ENCODE measurements around the gene IL21R.

The IL21R gene

DNA sequence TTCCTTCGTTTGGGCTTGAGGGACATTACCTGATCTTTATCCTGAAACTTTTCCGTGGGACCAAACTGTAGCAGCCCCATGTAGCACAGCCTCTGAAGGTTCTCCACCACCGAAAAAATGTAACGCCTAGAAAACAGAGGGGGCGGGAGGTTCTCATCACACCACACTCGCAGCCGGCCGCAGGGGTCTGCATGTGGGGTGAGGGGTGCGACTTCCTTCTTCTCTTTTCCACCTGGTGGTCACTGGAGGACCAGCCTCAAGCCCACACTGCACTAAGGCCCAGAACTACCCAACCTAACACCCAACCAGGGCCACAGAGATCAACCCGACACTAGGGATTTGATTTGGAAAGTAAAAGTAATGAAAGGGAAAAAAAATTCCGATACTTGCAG is 90.6 kb downstream of the IL21R start:
- no peak for DNase-seq

DNA sequence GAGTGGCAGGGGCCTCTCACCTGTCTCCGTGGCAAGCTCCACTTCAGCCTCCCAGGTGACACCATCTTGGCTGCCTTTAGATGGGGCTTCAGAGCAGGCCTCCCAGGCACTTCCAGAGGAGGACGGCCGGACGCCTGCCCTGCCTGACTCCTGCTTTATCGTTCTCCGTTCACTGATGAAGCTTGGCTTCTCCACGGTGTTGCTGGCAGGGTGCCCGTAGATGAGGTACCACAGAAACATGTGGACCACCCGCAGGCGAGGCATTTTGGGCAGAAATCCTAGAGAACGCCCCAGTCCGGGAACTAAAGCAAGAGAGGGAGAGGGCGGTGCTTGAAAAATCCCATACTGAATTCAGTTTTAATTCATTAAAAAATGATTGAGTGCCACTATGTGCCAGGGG is 93.2 kb downstream of the IL21R start:
- no peak for DNase-seq

DNA sequence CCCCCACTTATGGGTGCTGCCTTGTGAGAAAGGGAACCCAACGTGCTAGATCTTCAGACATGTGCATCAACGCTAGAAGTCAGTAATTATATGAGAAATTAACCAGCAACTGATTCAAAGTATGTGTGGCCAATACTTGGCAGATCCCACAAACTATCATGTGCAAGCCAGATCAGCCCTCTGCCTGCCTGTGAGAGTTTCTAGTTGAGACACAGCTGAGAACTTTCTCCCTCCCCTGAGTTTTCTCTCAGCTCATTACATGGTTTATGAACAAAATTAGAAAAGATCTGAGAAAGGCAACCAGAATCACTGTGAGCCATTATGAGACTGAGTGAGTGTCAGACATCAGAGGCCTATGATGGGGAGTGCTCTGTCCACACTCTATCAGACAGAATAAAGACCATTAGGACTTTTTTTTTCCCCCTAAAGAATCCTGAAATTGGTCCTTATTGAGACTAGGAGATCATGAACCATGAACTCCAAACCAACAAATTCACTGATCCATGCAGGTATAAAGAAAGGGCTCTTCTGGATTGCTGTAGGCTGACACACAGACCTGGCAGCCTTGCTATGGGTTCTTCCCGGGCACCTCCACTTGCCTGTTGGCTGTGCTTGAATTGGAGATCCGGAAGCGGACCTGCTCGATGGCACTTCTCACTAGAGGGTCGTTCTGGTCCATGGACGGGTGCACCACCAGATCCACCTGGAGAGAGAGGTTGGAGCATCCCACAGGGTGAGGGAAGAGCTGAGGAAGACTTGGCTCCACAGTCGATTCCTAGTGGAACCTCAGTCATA is 96.3 kb downstream of the IL21R start:
- no peak for DNase-seq

DNA sequence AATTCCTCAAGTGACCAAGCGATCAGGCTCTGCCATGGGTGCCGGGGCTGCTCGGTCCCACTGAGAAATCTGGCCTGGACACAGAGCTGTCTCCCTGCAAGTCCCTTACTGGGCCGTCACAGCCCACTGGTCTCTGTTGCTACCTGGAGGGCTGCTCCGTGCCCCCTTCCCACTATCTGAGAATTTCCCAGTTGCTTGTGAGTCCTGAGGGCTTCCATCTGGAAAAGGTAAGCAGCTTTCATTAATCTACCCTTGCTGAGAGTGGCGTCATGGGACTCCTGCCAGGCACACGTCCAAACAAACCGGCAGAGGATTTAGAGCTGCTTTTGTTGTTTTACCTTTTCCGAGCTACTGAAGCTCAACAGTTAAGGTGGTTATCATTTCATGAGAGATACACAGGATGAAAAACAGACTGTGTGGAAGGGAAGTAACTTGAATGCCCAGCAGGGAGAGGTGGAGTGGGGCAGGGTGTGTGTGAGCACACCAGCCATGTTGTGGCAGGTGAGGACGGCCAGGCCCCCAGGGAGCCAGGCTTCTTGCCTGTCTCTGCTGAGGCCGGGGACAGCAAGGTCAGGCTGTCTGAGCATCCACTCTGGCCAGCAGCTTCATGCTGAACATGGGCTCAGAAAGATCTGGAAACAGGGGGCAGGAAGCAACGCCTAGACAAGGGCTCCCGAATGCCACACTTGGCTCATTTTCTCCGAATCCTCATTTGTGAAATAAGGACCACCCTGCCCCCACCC is 97.1 kb downstream of the IL21R start:
- no peak for DNase-seq

DNA sequence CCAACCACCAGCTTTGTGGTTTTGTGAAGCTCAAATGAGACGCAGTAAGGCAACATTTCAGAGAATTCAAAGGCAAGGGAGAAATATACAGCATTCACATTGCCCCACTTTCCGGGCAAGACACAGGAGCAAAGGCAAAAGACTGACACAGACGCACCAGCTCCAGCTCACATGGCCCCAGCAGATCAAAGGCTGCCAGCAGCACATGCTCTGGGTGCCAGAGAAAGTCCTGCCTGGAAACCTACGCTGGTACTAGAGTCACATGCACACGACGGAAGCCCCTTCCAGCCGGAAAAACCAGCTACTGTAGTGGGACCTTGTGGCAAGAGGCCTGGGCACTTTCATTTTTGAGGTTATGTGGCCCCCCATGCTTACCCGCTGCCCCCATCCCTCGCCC is 97.7 kb downstream of the IL21R start:
- no peak for DNase-seq

DNA sequence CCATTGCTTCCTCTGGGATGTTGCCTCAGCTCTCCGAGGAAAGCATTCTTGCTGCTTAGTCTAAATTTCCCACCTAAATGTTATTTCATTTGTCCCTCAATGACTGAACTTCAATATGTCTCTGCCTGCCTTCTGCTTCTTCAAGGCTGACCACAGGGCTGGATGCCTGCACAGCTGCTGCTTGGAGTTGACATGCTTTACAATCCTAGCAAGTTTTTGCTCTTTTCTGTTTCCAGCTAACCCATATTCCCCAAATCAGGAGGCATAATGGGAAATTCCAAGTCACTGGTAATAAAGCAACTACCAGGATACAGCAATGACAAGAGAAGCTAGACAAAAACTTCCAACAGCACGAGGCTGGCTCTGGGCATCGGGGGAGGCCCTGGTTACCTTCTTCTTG is 98.8 kb downstream of the IL21R start:
- no peak for DNase-seq
